Nephron progenitor cell (in vitro differentiated cells): ENCODE results near the gene SMIM36.

ENCODE experiments used
- DNase-seq: peaks from one replicate; pipeline ENCODE4 v3.0.0; 2021
- H3K27ac Mint-ChIP-seq: 2 replicates; pipeline ENCODE4 v1.8.0; 2021; ENCODE audit warnings: mild to moderate bottlenecking, moderate library complexity, mixed read lengths
- H3K27me3 Mint-ChIP-seq: 2 replicates; pipeline ENCODE4 v1.8.0; 2021; ENCODE audit warnings: mild to moderate bottlenecking, low read depth, mixed read lengths; ENCODE audit not compliant: poor library complexity
- H3K36me3 Mint-ChIP-seq: 2 replicates; pipeline ENCODE4 v1.8.0; 2021; ENCODE audit warnings: low read depth, mixed read lengths
- H3K4me1 Mint-ChIP-seq: 2 replicates; pipeline ENCODE4 v1.8.0; 2021; ENCODE audit warnings: mixed read lengths
- H3K4me3 Mint-ChIP-seq: 2 replicates; pipeline ENCODE4 v1.8.0; 2021; ENCODE audit warnings: mild to moderate bottlenecking, moderate library complexity, mixed read lengths
- H3K9me3 Mint-ChIP-seq: 2 replicates; pipeline ENCODE4 v1.8.0; 2021; ENCODE audit warnings: mild to moderate bottlenecking, moderate library complexity, mixed read lengths
- TF ChIP-seq, protein P1 (sequence below): fragments of 200-600 bp; sonication (generic); IDR thresholded peaks from 2 replicates; pipeline ENCODE4 v1.5.0; 2021; ENCODE audit warnings: antibody characterized with exemption

Gene SMIM36

DNA sequence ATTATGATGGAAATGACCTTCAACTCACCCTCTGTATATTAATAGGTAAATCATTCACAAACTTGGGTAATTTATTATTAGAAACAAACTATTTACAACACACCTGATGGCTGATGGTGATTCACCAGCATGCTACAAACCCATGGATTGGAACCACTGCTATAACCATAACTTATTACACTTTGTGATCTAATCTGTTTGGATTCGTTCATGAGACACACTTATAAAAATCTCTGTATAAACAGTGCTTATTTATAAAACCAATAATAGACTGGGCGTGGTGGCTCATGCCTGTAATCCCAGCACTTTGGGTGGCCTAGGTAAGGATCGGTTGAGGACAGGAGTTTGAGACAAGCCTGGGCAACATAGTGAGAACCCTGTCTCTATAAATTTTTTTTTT lies 16.0 kb downstream of the SMIM36 start:
- Mint-ChIP-seq H3K27ac (no peak overlapping the region), H3K4me1 (peaks cover 16% of the 10 kb centered on the region), H3K4me3 (no peak overlapping the region), H3K27me3 (no peaks in the 10 kb centered on the region), H3K36me3 (no peaks in the 10 kb centered on the region), H3K9me3 (no peaks in the 10 kb centered on the region)
- DNase-seq, result no peak
- TF ChIP-seq, protein P1, sequence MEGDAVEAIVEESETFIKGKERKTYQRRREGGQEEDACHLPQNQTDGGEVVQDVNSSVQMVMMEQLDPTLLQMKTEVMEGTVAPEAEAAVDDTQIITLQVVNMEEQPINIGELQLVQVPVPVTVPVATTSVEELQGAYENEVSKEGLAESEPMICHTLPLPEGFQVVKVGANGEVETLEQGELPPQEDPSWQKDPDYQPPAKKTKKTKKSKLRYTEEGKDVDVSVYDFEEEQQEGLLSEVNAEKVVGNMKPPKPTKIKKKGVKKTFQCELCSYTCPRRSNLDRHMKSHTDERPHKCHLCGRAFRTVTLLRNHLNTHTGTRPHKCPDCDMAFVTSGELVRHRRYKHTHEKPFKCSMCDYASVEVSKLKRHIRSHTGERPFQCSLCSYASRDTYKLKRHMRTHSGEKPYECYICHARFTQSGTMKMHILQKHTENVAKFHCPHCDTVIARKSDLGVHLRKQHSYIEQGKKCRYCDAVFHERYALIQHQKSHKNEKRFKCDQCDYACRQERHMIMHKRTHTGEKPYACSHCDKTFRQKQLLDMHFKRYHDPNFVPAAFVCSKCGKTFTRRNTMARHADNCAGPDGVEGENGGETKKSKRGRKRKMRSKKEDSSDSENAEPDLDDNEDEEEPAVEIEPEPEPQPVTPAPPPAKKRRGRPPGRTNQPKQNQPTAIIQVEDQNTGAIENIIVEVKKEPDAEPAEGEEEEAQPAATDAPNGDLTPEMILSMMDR, result no peak

- DNase-seq, result no peak
- no peak overlapping the region for H3K4me3 Mint-ChIP-seq
- H3K27ac Mint-ChIP-seq, result peak overlapping the region; percentile 60
- TF ChIP-seq, protein P1, result no peak
- H3K36me3 Mint-ChIP-seq, result no peaks in the 10 kb centered on the region
- H3K9me3 Mint-ChIP-seq, result no peaks in the 10 kb centered on the region
- peaks cover 20% of the 10 kb centered on the region for H3K4me1 Mint-ChIP-seq
- H3K27me3 Mint-ChIP-seq, result peaks cover 6% of the 10 kb centered on the region
Observed at GRCh38 chr17:55492781-55493341, 18.4 kb downstream of the SMIM36 start.

GRCh38 chr17:55490376-55490775 lies 20.9 kb downstream of the SMIM36 start:
- DNase-seq, result no peak
- H3K27ac Mint-ChIP-seq, result no peak overlapping the region
- H3K9me3 Mint-ChIP-seq, result no peaks in the 10 kb centered on the region
- no peak overlapping the region for H3K4me3 Mint-ChIP-seq
- H3K27me3 Mint-ChIP-seq, result peaks cover 6% of the 10 kb centered on the region
- peaks cover 28% of the 10 kb centered on the region for H3K4me1 Mint-ChIP-seq
- TF ChIP-seq, protein P1, result no peak
- H3K36me3 Mint-ChIP-seq, result no peaks in the 10 kb centered on the region

- H3K36me3 Mint-ChIP-seq, result no peaks in the 10 kb centered on the region
- H3K4me1 Mint-ChIP-seq, result peaks cover 18% of the 10 kb centered on the region
- DNase-seq, result no peak
- H3K9me3 Mint-ChIP-seq, result no peaks in the 10 kb centered on the region
- TF ChIP-seq, protein P1, result no peak
- H3K4me3 Mint-ChIP-seq, result no peak overlapping the region
- peak overlapping the region; percentile 79 for H3K27ac Mint-ChIP-seq
- H3K27me3 Mint-ChIP-seq, result peaks cover 6% of the 10 kb centered on the region
Observed at GRCh38 chr17:55487695-55488432, 23.4 kb downstream of the SMIM36 start.

DNA sequence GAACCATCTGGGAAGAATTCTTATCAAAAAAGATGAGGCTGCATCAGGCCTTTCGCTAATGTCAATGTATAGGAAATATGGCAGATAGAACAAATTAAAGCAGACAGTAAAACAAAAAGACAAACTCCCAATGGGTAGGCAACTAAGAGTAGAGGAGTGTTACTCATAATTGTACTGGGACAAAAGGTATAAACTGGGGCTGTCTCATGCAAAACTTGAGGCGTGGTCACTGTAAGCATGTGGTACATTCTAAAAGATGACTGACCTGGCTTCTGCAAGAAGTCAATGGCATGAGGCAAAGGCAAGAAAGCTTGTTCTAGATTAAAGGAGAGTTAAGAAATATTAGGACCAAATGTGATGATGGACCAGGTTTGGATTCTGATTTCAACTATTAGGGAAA lies 26.7 kb downstream of the SMIM36 start:
- Mint-ChIP-seq H3K27me3 (peaks cover 4% of the 10 kb centered on the region), H3K4me3 (no peak overlapping the region), H3K9me3 (no peaks in the 10 kb centered on the region), H3K27ac (no peak overlapping the region), H3K36me3 (no peaks in the 10 kb centered on the region), H3K4me1 (peaks cover 13% of the 10 kb centered on the region)
- TF ChIP-seq, protein P1, result no peak
- DNase-seq, result no peak
